Breast epithelium (tissue), 3 donors: Measurements from ENCODE around the gene LZTS3.

ENCODE experiments used
- POLR2A ChIP-seq: fragments of 450-650 bp; IDR thresholded peaks from one replicate; pipeline ENCODE4 v1.6.1; 2016; ENCODE audit warnings: antibody characterized with exemption, mild to moderate bottlenecking, moderate library complexity
- TF ChIP-seq, protein P1 (sequence below), 3 donors: fragments of 450-650 bp; IDR thresholded peaks; one replicate each; pipeline ENCODE4 v1.5.1; 2016 to 2017; ENCODE audit warnings: antibody characterized with exemption in 3 of 3, mild to moderate bottlenecking in 3 of 3, moderate library complexity in 3 of 3

DNA sequence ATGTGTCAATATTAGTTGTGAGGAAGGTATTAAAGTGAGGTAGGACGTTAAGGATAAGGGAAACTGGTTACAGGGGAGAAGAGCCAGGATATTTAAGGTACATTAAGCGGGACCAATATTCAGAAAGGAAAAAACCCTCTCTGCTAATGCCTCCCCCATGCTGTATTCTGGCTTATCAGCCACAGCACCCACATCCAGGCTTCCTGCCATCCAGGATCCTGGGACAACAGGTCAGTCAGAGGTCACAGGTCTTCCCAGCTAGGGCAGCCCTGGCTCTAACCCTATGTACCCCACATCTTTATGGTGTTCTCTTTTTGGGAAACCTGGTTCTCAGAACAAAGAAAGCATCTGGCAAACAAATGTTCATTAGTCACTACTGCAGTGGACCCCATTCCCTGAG lies 25.9 kb upstream of the LZTS3 start:
- TF ChIP-seq, protein P1, sequence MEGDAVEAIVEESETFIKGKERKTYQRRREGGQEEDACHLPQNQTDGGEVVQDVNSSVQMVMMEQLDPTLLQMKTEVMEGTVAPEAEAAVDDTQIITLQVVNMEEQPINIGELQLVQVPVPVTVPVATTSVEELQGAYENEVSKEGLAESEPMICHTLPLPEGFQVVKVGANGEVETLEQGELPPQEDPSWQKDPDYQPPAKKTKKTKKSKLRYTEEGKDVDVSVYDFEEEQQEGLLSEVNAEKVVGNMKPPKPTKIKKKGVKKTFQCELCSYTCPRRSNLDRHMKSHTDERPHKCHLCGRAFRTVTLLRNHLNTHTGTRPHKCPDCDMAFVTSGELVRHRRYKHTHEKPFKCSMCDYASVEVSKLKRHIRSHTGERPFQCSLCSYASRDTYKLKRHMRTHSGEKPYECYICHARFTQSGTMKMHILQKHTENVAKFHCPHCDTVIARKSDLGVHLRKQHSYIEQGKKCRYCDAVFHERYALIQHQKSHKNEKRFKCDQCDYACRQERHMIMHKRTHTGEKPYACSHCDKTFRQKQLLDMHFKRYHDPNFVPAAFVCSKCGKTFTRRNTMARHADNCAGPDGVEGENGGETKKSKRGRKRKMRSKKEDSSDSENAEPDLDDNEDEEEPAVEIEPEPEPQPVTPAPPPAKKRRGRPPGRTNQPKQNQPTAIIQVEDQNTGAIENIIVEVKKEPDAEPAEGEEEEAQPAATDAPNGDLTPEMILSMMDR (IDR thresholded peaks at IDR 0.05) = no peak
- no peak for TF ChIP-seq POLR2A
